ENCODE results near the gene ATP6V1E1.

DNA sequence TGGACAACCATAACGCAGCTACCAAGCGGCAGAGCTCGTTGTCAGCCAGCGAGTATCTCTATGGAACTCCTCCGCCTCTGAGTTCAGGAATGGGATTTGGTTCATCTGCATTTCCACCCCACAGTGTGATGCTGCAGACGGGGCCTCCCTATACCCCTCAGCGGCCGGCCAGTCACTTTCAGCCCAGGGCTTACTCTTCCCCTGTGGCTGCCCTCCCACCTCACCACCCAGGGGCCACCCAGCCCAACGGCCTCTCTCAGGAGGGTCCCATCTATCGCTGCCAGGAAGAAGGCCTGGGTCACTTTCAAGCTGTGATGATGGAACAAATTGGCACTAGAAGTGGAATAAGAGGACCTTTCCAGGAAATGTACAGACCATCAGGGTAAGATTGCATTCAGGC, 79.4 kb downstream of the ATP6V1E1 start:
- TF ChIP-seq SUZ12 (IDR thresholded peaks at IDR 0.05; ENCODE audit: extremely low read depth, insufficient read depth, insufficient read length) (no peak), ZNF274 (IDR thresholded peaks at IDR 0.05; ENCODE audit: low read depth, low read length) (no peak), YY1 (IDR thresholded peaks at IDR 0.05; ENCODE audit: insufficient read depth, insufficient read length) (no peak)
